Trophoblast cell (in vitro differentiated cells and primary cell): ENCODE measurements around the gene MDFI.

Source experiments
- DNase-seq, 2 donors: peaks; one replicate each; pipeline ENCODE4 v3.0.0-alpha.2; 2016
- H2AFZ ChIP-seq: 2 replicates; pipeline ENCODE4 v1.6.1; 2013; ENCODE audit warnings: low read length, moderate library complexity, mild to moderate bottlenecking; ENCODE audit not compliant: insufficient read depth, poor library complexity
- H2AK5ac ChIP-seq: 2 replicates; pipeline ENCODE4 v1.6.1; 2013; ENCODE audit warnings: mild to moderate bottlenecking, low read length
- H2BK120ac ChIP-seq: 2 replicates; pipeline ENCODE4 v1.6.1; 2013; ENCODE audit warnings: low read length, mild to moderate bottlenecking, moderate library complexity; ENCODE audit not compliant: insufficient read depth, poor library complexity
- H2BK12ac ChIP-seq: 2 replicates; pipeline ENCODE4 v1.6.1; 2013; ENCODE audit warnings: mild to moderate bottlenecking, low read length, moderate library complexity
- H2BK5ac ChIP-seq: 2 replicates; pipeline ENCODE4 v1.6.1; 2013; ENCODE audit warnings: low read length, low read depth, moderate library complexity, mild to moderate bottlenecking; ENCODE audit not compliant: poor library complexity
- H3K14ac ChIP-seq: 2 replicates; pipeline ENCODE4 v1.6.1; 2013; ENCODE audit warnings: mild to moderate bottlenecking, low read length
- H3K18ac ChIP-seq: 2 replicates; pipeline ENCODE4 v1.6.1; 2013; ENCODE audit warnings: mild to moderate bottlenecking, low read length
- H3K23ac ChIP-seq: 2 replicates; pipeline ENCODE4 v1.6.1; 2013; ENCODE audit warnings: low read length
- H3K27ac ChIP-seq: 2 replicates; pipeline ENCODE4 v1.5.1; 2013; ENCODE audit warnings: low read depth, mild to moderate bottlenecking, inconsistent platforms, low read length, moderate library complexity
- H3K27me3 ChIP-seq: 2 replicates; pipeline ENCODE4 v1.6.1; 2013; ENCODE audit warnings: inconsistent platforms, mild to moderate bottlenecking, low read length, moderate library complexity; ENCODE audit not compliant: insufficient read depth
- H3K36me3 ChIP-seq, 2 experiments: 1 replicate in 1 of 2; 2 replicates in 1 of 2; pipeline ENCODE4 v1.6.1; 2013; ENCODE audit warnings: low read length in 2 of 2, mild to moderate bottlenecking in 2 of 2, moderate library complexity in 1 of 2; ENCODE audit not compliant: insufficient read depth in 2 of 2, control insufficient read depth in 1 of 2
- H3K4ac ChIP-seq: 2 replicates; pipeline ENCODE4 v1.6.1; 2013; ENCODE audit warnings: low read depth, mild to moderate bottlenecking, low read length, moderate library complexity
- H3K4me1 ChIP-seq, 2 experiments: 1 replicate in 1 of 2; 2 replicates in 1 of 2; pipeline ENCODE4 v1.6.1; 2013; ENCODE audit warnings: low read length in 2 of 2, mild to moderate bottlenecking in 2 of 2, moderate library complexity in 1 of 2; ENCODE audit not compliant: insufficient read depth in 2 of 2, control insufficient read depth in 1 of 2
- H3K4me2 ChIP-seq: 2 replicates; pipeline ENCODE4 v1.6.1; 2013; ENCODE audit warnings: inconsistent platforms, mild to moderate bottlenecking, low read length, moderate library complexity
- H3K4me3 ChIP-seq: 2 replicates; pipeline ENCODE4 v1.5.1; 2013; ENCODE audit warnings: mild to moderate bottlenecking, low read depth, low read length, inconsistent platforms
- H3K79me1 ChIP-seq: one replicate; pipeline ENCODE4 v1.6.1; 2013; ENCODE audit warnings: low read length
- H3K79me2 ChIP-seq: 2 replicates; pipeline ENCODE4 v1.6.1; 2013; ENCODE audit warnings: low read length, mild to moderate bottlenecking; ENCODE audit not compliant: control insufficient read depth, insufficient read depth, poor library complexity
- H3K9ac ChIP-seq: 2 replicates; pipeline ENCODE4 v1.6.1; 2013; ENCODE audit warnings: mild to moderate bottlenecking, low read length
- H3K9me3 ChIP-seq: 2 replicates; pipeline ENCODE4 v1.6.1; 2013; ENCODE audit warnings: low read depth, mild to moderate bottlenecking, control low read depth, inconsistent platforms, low read length; ENCODE audit not compliant: insufficient read depth
- H4K12ac ChIP-seq: 2 replicates; pipeline ENCODE4 v1.6.1; 2013; ENCODE audit warnings: low read depth, mild to moderate bottlenecking, low read length, moderate library complexity
- H4K8ac ChIP-seq: 2 replicates; pipeline ENCODE4 v1.6.1; 2013; ENCODE audit warnings: low read depth, mild to moderate bottlenecking, low read length, moderate library complexity
- H4K91ac ChIP-seq: one replicate; pipeline ENCODE4 v1.6.1; 2013; ENCODE audit warnings: low read depth, mild to moderate bottlenecking, low read length, moderate library complexity
- WGBS: extraction: QIAGEN DNeasy Blood & Tissue Kit; methylation state at CpG from one replicate; pipeline ENCODE4 v1.1.7; 2013; ENCODE audit warnings: missing lambda C conversion rate; ENCODE audit not compliant: insufficient read length, insufficient coverage; ENCODE audit errors: extremely low coverage; 5-methylcytosine and 5-hydroxymethylcytosine counted together

MDFI gene

GRCh38 chr6:41663568-41663967 lies 25.3 kb downstream of the MDFI start:
- DNase-seq: no peak
- Histone ChIP-seq H3K79me2 (no peaks in the 10 kb centered on the region), H3K36me3 (no peaks in the 10 kb centered on the region), H3K4me1 (no peaks in the 10 kb centered on the region), H2BK5ac (no peak overlapping the region), H2AK5ac (no peak overlapping the region), H3K18ac (no peak overlapping the region), H2AFZ (no peak overlapping the region), H3K4ac (no peak overlapping the region), H3K9me3 (no peaks in the 10 kb centered on the region), H2BK12ac (no peak overlapping the region), H3K27me3 (no peaks in the 10 kb centered on the region), H3K9ac (no peak overlapping the region), H4K12ac (no peak overlapping the region), H3K27ac (no peak overlapping the region), H4K8ac (no peak overlapping the region), H3K23ac (no peak overlapping the region), H4K91ac (no peak overlapping the region), H2BK120ac (no peak overlapping the region), H3K79me1 (no peaks in the 10 kb centered on the region), H3K4me2 (no peak overlapping the region), H3K4me3 (no peak overlapping the region), H3K14ac (no peak overlapping the region)
- no CpG with 5 or more reads among the region's 5 CpGs for WGBS

- H2AK5ac ChIP-seq: no peak overlapping the region
- no peak overlapping the region for H4K91ac ChIP-seq
- no peaks in the 10 kb centered on the region for H3K79me1 ChIP-seq
- no peak overlapping the region for H3K4me3 ChIP-seq
- H3K27ac ChIP-seq: no peak overlapping the region
- H2BK120ac ChIP-seq: no peak overlapping the region
- H3K9ac ChIP-seq: no peak overlapping the region
- H4K12ac ChIP-seq: no peak overlapping the region
- no peak overlapping the region for H3K14ac ChIP-seq
- H3K18ac ChIP-seq: no peak overlapping the region
- H2BK12ac ChIP-seq: no peak overlapping the region
- H3K9me3 ChIP-seq: no peaks in the 10 kb centered on the region
- H3K4me1 ChIP-seq: no peaks in the 10 kb centered on the region
- no peaks in the 10 kb centered on the region for H3K79me2 ChIP-seq
- no peaks in the 10 kb centered on the region for H3K36me3 ChIP-seq
- no peak overlapping the region for H3K4ac ChIP-seq
- WGBS: no CpG with 5 or more reads among the region's 5 CpGs
- H2BK5ac ChIP-seq: no peak overlapping the region
- H4K8ac ChIP-seq: no peak overlapping the region
- DNase-seq: no peak
- H2AFZ ChIP-seq: no peak overlapping the region
- H3K4me2 ChIP-seq: no peak overlapping the region
- no peak overlapping the region for H3K23ac ChIP-seq
- no peaks in the 10 kb centered on the region for H3K27me3 ChIP-seq
Observed at GRCh38 chr6:41664271-41664670, 26.0 kb downstream of the MDFI start.

DNA sequence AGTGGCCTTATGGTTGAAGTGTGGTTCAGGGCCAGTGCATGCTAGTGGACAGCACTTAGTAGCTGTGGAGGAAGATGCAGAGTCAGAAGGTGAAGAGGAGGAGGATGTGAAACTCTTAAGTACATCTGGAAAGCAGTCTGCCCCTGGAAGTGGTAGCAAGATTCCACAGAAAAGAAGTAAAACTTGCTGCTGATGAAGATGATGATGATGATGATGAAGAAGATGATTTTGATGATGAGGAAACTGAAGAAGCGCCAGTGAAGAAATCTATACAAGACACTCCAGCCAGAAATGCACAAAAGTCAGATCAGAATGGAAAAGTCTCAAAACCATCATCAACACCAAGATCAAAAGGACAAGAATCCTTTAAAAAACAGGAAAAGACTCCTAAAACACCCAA lies 28.9 kb downstream of the MDFI start:
- Histone ChIP-seq H3K23ac (no peak overlapping the region), H4K12ac (no peak overlapping the region), H3K27me3 (no peaks in the 10 kb centered on the region), H3K4me1 (no peaks in the 10 kb centered on the region), H2AFZ (no peak overlapping the region), H3K4me2 (no peak overlapping the region), H2BK5ac (no peak overlapping the region), H3K18ac (no peak overlapping the region), H3K36me3 (no peaks in the 10 kb centered on the region), H4K91ac (no peak overlapping the region), H2BK12ac (no peak overlapping the region), H3K14ac (no peak overlapping the region), H3K9ac (no peak overlapping the region), H3K4me3 (no peak overlapping the region), H2AK5ac (no peak overlapping the region), H3K79me2 (no peaks in the 10 kb centered on the region), H3K9me3 (peaks cover 3% of the 10 kb centered on the region), H4K8ac (no peak overlapping the region), H3K79me1 (no peaks in the 10 kb centered on the region), H2BK120ac (no peak overlapping the region), H3K4ac (no peak overlapping the region), H3K27ac (no peak overlapping the region)
- DNase-seq: no peak
- no CpG with 5 or more reads among the region's 1 CpG for WGBS

- H3K9ac ChIP-seq: no peak overlapping the region
- no peak overlapping the region for H3K23ac ChIP-seq
- H3K79me2 ChIP-seq: no peaks in the 10 kb centered on the region
- no peak overlapping the region for H4K91ac ChIP-seq
- no peak overlapping the region for H4K8ac ChIP-seq
- H2BK5ac ChIP-seq: no peak overlapping the region
- no peak for DNase-seq
- H3K27ac ChIP-seq: no peak overlapping the region
- no peak overlapping the region for H3K18ac ChIP-seq
- H3K4me1 ChIP-seq: no peaks in the 10 kb centered on the region
- WGBS: no CpG with 5 or more reads among the region's 2 CpGs
- no peak overlapping the region for H3K4me2 ChIP-seq
- H3K9me3 ChIP-seq: peaks cover 5% of the 10 kb centered on the region
- H3K36me3 ChIP-seq: no peaks in the 10 kb centered on the region
- no peak overlapping the region for H3K4ac ChIP-seq
- no peak overlapping the region for H2BK120ac ChIP-seq
- no peak overlapping the region for H2AK5ac ChIP-seq
- no peaks in the 10 kb centered on the region for H3K79me1 ChIP-seq
- no peak overlapping the region for H4K12ac ChIP-seq
- no peak overlapping the region for H3K4me3 ChIP-seq
- H2BK12ac ChIP-seq: no peak overlapping the region
- H3K14ac ChIP-seq: no peak overlapping the region
- H2AFZ ChIP-seq: no peak overlapping the region
- no peaks in the 10 kb centered on the region for H3K27me3 ChIP-seq
Observed at GRCh38 chr6:41668968-41669367, 30.7 kb downstream of the MDFI start.
